ENCODE data around the gene IKZF1. TPM values are rescaled to one million over a fixed set of nuclear protein-coding genes. Genes with fewer than 3 reads are reported as not detected.

Gene IKZF1
- total and polyA plus RNA-seq, 9 of the 15 experiments (the other 6 are each of a cell fraction or from before 2014, with no cell fraction given) = 12.6 to 85.3 (median 44.7) TPM

GRCh38 chr7:50427518-50427917 lies 123.0 kb downstream of the IKZF1 start (continued):
- TF ChIP-seq, protein P1, sequence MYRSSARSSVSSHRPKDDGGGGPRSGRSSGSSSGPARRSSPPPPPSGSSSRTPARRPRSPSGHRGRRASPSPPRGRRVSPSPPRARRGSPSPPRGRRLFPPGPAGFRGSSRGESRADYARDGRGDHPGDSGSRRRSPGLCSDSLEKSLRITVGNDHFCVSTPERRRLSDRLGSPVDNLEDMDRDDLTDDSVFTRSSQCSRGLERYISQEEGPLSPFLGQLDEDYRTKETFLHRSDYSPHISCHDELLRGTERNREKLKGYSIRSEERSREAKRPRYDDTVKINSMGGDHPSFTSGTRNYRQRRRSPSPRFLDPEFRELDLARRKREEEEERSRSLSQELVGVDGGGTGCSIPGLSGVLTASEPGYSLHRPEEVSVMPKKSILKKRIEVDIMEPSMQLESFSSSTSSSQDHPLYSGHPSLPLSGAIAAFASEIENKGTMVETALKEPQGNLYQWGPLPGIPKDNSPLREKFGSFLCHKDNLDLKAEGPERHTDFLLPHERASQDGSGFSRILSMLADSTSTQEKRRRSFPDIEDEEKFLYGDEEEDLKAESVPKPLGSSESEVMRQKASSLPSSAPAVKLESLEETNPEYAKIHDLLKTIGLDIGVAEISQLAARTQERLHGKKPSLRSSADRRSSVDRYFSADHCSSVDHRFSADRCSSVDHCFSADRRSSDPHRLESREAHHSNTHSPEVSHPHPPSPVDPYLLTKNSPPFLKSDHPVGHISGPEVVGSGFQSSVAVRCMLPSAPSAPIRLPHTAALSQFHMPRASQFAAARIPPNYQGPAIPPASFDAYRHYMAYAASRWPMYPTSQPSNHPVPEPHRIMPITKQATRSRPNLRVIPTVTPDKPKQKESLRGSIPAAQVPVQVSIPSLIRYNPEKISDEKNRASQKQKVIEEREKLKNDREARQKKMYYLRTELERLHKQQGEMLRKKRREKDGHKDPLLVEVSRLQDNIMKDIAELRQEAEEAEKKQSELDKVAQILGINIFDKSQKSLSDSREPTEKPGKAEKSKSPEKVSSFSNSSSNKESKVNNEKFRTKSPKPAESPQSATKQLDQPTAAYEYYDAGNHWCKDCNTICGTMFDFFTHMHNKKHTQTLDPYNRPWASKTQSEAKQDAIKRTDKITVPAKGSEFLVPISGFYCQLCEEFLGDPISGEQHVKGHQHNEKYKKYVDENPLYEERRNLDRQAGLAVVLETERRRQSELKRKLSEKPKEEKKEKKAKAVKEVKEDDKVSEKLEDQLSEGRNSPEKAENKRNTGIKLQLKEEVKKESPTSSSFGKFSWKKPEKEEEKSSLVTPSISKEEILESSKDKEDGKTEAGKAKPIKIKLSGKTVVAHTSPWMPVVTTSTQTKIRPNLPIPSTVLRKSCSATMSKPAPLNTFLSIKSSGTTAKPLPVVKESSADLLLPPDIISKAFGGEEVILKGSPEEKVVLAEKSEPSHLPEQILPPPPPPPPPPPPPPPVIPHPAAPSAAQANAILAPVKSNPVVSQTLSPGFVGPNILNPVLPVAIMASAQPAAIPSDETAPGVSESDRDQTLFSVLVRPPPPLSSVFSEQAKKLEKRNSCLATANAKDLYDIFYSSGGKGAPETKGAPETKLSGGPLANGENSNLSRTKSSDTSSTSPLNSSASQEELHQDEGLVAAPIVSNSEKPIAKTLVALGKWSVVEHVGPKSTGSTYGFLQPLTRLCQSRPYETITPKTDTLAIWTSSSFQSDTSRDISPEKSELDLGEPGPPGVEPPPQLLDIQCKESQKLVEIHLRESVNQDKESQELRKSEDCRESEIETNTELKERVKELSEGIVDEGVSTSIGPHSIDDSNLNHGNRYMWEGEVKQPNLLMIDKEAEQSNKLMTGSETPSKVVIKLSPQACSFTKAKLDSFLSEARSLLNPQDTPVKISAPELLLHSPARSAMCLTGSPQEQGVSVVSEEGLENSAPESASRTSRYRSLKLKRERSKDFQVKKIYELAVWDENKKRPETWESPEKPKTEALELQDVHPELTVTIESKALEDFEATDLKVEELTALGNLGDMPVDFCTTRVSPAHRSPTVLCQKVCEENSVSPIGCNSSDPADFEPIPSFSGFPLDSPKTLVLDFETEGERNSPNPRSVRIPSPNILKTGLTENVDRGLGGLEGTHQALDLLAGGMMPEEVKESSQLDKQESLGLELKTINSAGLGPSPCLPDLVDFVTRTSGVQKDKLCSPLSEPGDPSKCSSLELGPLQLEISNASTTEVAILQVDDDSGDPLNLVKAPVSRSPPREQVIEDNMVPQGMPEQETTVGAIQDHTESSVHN (IDR thresholded peaks at IDR 0.05; ENCODE audit: borderline replicate concordance in 1 of 2, low read depth in 1 of 2) = no peak

- H3K4me1 ChIP-seq (replicated peaks in 1 of 2; ENCODE audit: control insufficient read depth in 2 of 2, insufficient read depth in 2 of 2, low read length in 2 of 2) = no peaks in the 10 kb centered on the region
Measured at GRCh38 chr7:50428911-50429310, 124.4 kb downstream of the IKZF1 start.

More at GRCh38 chr7:50428911-50429310, 124.4 kb downstream of the IKZF1 start:
- TF ChIP-seq CREB3 (tag; conservative IDR thresholded peaks at IDR 0.05; ENCODE audit: low read depth) = no peak
- no peak for TF ChIP-seq ZKSCAN1 (IDR thresholded peaks at IDR 0.05; ENCODE audit: low read depth, low read length)
- no peak for TF ChIP-seq NBN (IDR thresholded peaks at IDR 0.05; ENCODE audit: low read depth)
- TF ChIP-seq NCOA6 (IDR thresholded peaks at IDR 0.05) = no peak
- no peak for TF ChIP-seq NFATC3 (IDR thresholded peaks at IDR 0.05)
- no peak for TF ChIP-seq SAP30 (IDR thresholded peaks at IDR 0.05; ENCODE audit: borderline replicate concordance, insufficient read depth, low read depth, low read length, poor library complexity, severe bottlenecking)
- TF ChIP-seq, protein P2, sequence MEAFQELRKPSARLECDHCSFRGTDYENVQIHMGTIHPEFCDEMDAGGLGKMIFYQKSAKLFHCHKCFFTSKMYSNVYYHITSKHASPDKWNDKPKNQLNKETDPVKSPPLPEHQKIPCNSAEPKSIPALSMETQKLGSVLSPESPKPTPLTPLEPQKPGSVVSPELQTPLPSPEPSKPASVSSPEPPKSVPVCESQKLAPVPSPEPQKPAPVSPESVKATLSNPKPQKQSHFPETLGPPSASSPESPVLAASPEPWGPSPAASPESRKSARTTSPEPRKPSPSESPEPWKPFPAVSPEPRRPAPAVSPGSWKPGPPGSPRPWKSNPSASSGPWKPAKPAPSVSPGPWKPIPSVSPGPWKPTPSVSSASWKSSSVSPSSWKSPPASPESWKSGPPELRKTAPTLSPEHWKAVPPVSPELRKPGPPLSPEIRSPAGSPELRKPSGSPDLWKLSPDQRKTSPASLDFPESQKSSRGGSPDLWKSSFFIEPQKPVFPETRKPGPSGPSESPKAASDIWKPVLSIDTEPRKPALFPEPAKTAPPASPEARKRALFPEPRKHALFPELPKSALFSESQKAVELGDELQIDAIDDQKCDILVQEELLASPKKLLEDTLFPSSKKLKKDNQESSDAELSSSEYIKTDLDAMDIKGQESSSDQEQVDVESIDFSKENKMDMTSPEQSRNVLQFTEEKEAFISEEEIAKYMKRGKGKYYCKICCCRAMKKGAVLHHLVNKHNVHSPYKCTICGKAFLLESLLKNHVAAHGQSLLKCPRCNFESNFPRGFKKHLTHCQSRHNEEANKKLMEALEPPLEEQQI (IDR thresholded peaks at IDR 0.05) = no peak
- H2AFZ ChIP-seq (ENCODE audit: low read depth, low read length) = no peak overlapping the region
- H3K4me3 ChIP-seq = no peak overlapping the region
- H3K36me3 ChIP-seq (ENCODE audit: control insufficient read depth, insufficient read depth, low read length) = no peaks in the 10 kb centered on the region
- WGBS (ENCODE audit: insufficient coverage, low coverage, missing lambda C conversion rate) = 8% methylated on average over 3 of the region's 3 CpGs
- CTCF ChIA-PET (ENCODE audit: low intra/inter-chr PET ratio) = no interaction called here
- FAIRE-seq (no peak), ATAC-seq (no peak), DNase-seq (ENCODE audit: extremely low read depth in 1 of 4, low spot score in 3 of 4) (no peak)
- H3K4me2 ChIP-seq (ENCODE audit: insufficient read depth, low read length) = no peak overlapping the region
- POLR2A ChIA-PET = no interaction called here
- no peaks in the 10 kb centered on the region for H4K20me1 ChIP-seq (replicated peaks; ENCODE audit: control insufficient read depth, insufficient read depth, low read length)
- peaks cover 0 to 5% of the 10 kb centered on the region in 2 experiments; a peak in 1 of 5 replicates for H3K27me3 ChIP-seq (ENCODE audit: control insufficient read depth in 2 of 2, insufficient read depth in 2 of 2, low read length in 2 of 2)
- in situ Hi-C loops (cut with MboI) = no loop called here
- H3K9ac ChIP-seq (ENCODE audit: insufficient read depth in 1 of 2, low read depth in 2 of 2, low read length in 2 of 2) = no peak overlapping the region
- no peaks in the 10 kb centered on the region for H3K79me2 ChIP-seq (ENCODE audit: control insufficient read depth, insufficient read depth, low read length)
- BruUV-seq (replicated peaks) = no TSS peak
- no peak overlapping the region for H3K27ac ChIP-seq (ENCODE audit: extremely low read depth, low read depth, low read length)
- no peaks in the 10 kb centered on the region for H3K9me3 ChIP-seq (replicated peaks; ENCODE audit: control insufficient read depth, insufficient read depth, low read depth, low read length)
- H3K9me1 ChIP-seq (ENCODE audit: control insufficient read depth, insufficient read depth, low read length) = no peaks in the 10 kb centered on the region
- intact Hi-C loops (cut with micrococcal nuclease) = no loop called here
